Pulmonary artery endothelial cell (primary cell): ENCODE measurements around the gene HIVEP2. TPM values are rescaled to one million over a fixed set of nuclear protein-coding genes. Genes with fewer than 3 reads are reported as not detected.
"Not testable (repeated sequence)": the region's sequence is repeated elsewhere in the genome, so short reads cannot be mapped to it uniquely, and the experiment has no call there.

Experiments
- DNase-seq: peaks from one replicate; pipeline ENCODE4 v3.0.0-alpha.2; 2011; ENCODE audit warnings: low read depth, low spot score
- total RNA-seq: library from RNA; depleted of rRNA; stranded (reverse); fragments of >200 nt; gene quantifications from 2 replicates; pipeline ENCODE4 v1.2.3, GENCODE V29; 2014

The HIVEP2 gene
- total RNA-seq: 3.0 and 3.6 TPM in 2 replicates

- no peak for DNase-seq
Measured at GRCh38 chr6:142945049-142945445, at the start of gene HIVEP2. HIVEP2 (minus strand) TSS chr6:142945176; CDS start chr6:142774738, 170,438 bp downstream.

GRCh38 chr6:142993977-142994376 lies 49.0 kb upstream of the HIVEP2 start:
- no peak for DNase-seq

- DNase-seq: no peak
Measured at GRCh38 chr6:142987490-142987889, 42.5 kb upstream of the HIVEP2 start.

GRCh38 chr6:142985281-142985680 lies 40.3 kb upstream of the HIVEP2 start:
- no peak for DNase-seq

- DNase-seq: no peak
Measured at GRCh38 chr6:142984386-142984785, 39.4 kb upstream of the HIVEP2 start.

GRCh38 chr6:142975365-142975764 lies 30.4 kb upstream of the HIVEP2 start:
- DNase-seq: no peak

- DNase-seq: not testable (repeated sequence)
Measured at GRCh38 chr6:142970941-142971340, 26.0 kb upstream of the HIVEP2 start.

- DNase-seq: no peak
Measured at GRCh38 chr6:142968601-142969000, 23.6 kb upstream of the HIVEP2 start.

- no peak for DNase-seq
Measured at GRCh38 chr6:142966294-142966693, 21.3 kb upstream of the HIVEP2 start.

- no peak for DNase-seq
Measured at GRCh38 chr6:142965164-142965563, 20.2 kb upstream of the HIVEP2 start.

- DNase-seq: no peak
Measured at GRCh38 chr6:142960098-142960497, 15.1 kb upstream of the HIVEP2 start.

- no peak for DNase-seq
Measured at GRCh38 chr6:142958343-142958742, 13.4 kb upstream of the HIVEP2 start.

- DNase-seq: no peak
Measured at GRCh38 chr6:142956726-142957125, 11.8 kb upstream of the HIVEP2 start.

GRCh38 chr6:142954844-142955243 lies 9.9 kb upstream of the HIVEP2 start:
- DNase-seq: no peak

- no peak for DNase-seq
Measured at GRCh38 chr6:142953373-142954273, 8.6 kb upstream of the HIVEP2 start.

- no peak for DNase-seq
Measured at GRCh38 chr6:142952614-142953013, 7.6 kb upstream of the HIVEP2 start.

- no peak for DNase-seq
Measured at GRCh38 chr6:142950291-142950690, 5.3 kb upstream of the HIVEP2 start.

GRCh38 chr6:142947714-142948480 lies 2.9 kb upstream of the HIVEP2 start:
- no peak for DNase-seq

- no peak for DNase-seq
Measured at GRCh38 chr6:142946924-142947713, 2.1 kb upstream of the HIVEP2 start.

- peak; percentile 93 for DNase-seq
Measured at GRCh38 chr6:142946181-142946923, 1.4 kb upstream of the HIVEP2 start.
